HEK293T (cell line): ENCODE data around the gene HYAL2.

ENCODE experiments used
- CTCF ChIA-PET: fragments of 350-600 bp; formaldehyde crosslinking; extraction: SDS; loops from one replicate; lab custom pipeline; 2021; ENCODE audit warnings: antibody characterized with exemption, inconsistent platforms; lab: Yijun Ruan, JAX
- POLR2A ChIA-PET: fragments of 350-600 bp; formaldehyde crosslinking; extraction: SDS; loops from one replicate; lab custom pipeline; 2020; ENCODE audit warnings: antibody characterized with exemption, inconsistent platforms; lab: Yijun Ruan, JAX
- DNase-seq: peaks from one replicate; pipeline ENCODE4 v3.0.0; 2012; ENCODE audit warnings: mixed read lengths; ENCODE audit errors: extremely low spot score
- ARNT ChIP-seq: fragments of 450-650 bp; IDR thresholded peaks from 2 replicates; pipeline ENCODE4 v1.6.1; 2017; ENCODE audit warnings: mild to moderate bottlenecking
- BHLHE40 ChIP-seq: fragments of 450-650 bp; IDR thresholded peaks from 2 replicates; pipeline ENCODE4 v1.6.1; 2016; ENCODE audit warnings: mild to moderate bottlenecking, moderate library complexity, borderline replicate concordance
- CTBP1 ChIP-seq: fragments of 450-650 bp; IDR thresholded peaks from 2 replicates; pipeline ENCODE4 v1.6.1; 2016; ENCODE audit warnings: borderline replicate concordance
- ELF4 ChIP-seq: fragments of 450-650 bp; IDR thresholded peaks from 2 replicates; pipeline ENCODE4 v1.6.1; 2017; ENCODE audit warnings: antibody characterized with exemption
- FOXA1 ChIP-seq: fragments of 450-650 bp; IDR thresholded peaks from 2 replicates; pipeline ENCODE4 v1.6.1; 2016; ENCODE audit warnings: mild to moderate bottlenecking
- FOXK2 ChIP-seq: fragments of 450-650 bp; IDR thresholded peaks from 2 replicates; pipeline ENCODE4 v1.6.1; 2016; ENCODE audit warnings: mild to moderate bottlenecking
- FOXM1 ChIP-seq: fragments of 450-650 bp; IDR thresholded peaks from 2 replicates; pipeline ENCODE4 v1.6.1; 2017; ENCODE audit warnings: mild to moderate bottlenecking, borderline replicate concordance
- HDGF ChIP-seq: fragments of 450-650 bp; IDR thresholded peaks from 2 replicates; pipeline ENCODE4 v1.6.1; 2017; ENCODE audit warnings: antibody characterized with exemption, borderline replicate concordance
- L3MBTL2 ChIP-seq: fragments of 450-650 bp; conservative IDR thresholded peaks from 2 replicates; pipeline ENCODE4 v1.6.1; 2016; ENCODE audit warnings: mild to moderate bottlenecking
- LEF1 ChIP-seq: fragments of 450-650 bp; IDR thresholded peaks from 2 replicates; pipeline ENCODE4 v1.6.1; 2017; ENCODE audit warnings: mild to moderate bottlenecking, borderline replicate concordance
- NFRKB ChIP-seq: fragments of 450-650 bp; IDR thresholded peaks from 2 replicates; pipeline ENCODE4 v1.6.1; 2016; ENCODE audit warnings: mild to moderate bottlenecking, moderate library complexity
- PKNOX1 ChIP-seq: fragments of 450-650 bp; IDR thresholded peaks from 2 replicates; pipeline ENCODE4 v1.6.1; 2016
- SP1 ChIP-seq: fragments of 450-650 bp; IDR thresholded peaks from 2 replicates; pipeline ENCODE4 v1.6.1; 2017
- SUZ12 ChIP-seq: fragments of 450-650 bp; IDR thresholded peaks from 2 replicates; pipeline ENCODE4 v1.6.1; 2016; ENCODE audit warnings: mild to moderate bottlenecking
- TARDBP ChIP-seq: fragments of 450-650 bp; IDR thresholded peaks from 2 replicates; pipeline ENCODE4 v1.6.1; 2016
- ZNF384 ChIP-seq: fragments of 450-650 bp; IDR thresholded peaks from 2 replicates; pipeline ENCODE4 v1.6.1; 2016

HYAL2 gene

DNA sequence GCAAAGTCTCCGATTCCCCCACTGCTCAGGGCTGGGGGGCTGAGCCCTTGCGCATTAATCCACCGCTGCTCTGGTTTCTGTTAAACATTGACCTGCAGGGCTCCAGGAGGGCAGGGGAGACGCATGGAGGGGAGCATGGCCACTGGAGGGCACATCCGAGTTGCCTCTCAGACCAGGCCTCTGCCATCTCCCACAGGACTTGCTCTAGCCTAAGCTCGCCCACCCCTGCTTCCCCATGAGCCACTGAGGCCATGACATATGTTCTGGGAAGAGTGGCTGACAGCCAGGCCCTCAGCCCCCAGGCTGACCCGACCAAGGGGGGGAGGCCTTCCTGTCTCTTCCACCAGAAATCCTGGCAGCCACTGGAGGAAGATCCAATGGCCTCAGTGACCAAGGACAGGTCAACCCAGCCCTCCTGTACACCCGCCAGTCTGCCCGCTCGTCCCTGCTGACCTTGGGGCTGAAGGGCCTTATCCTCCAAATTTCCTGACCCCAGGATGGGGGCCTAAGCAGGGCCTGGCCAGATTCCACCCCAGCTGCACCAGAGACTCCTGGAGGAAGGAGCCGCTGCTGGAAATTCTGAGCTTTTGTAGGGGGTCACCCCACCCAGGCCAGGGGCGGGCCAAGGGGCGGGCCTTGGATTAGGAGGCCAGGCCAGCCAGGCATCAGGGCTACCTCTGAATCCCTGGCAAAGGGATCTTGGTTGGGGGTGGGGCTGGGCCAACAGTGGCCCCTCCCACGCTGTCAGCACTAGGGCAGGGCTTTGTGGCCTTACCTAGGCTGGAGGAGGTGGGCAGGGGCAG, 19.3 kb downstream of the HYAL2 start, which contains the start of gene HYAL1:
Gene HYAL1 (minus strand): TSS at position 562 of the 803 bp plus-strand sequence. CDS start 618 bp downstream, outside the sequence.
- ChIA-PET CTCF (no interaction called here), POLR2A (no interaction called here)
- DNase-seq: no peak
- no peak for TF ChIP-seq CTBP1
- TF ChIP-seq LEF1: no peak
- TF ChIP-seq ZNF384: no peak
- TF ChIP-seq NFRKB: no peak
- no peak for TF ChIP-seq FOXM1
- TF ChIP-seq FOXK2: no peak
- no peak for TF ChIP-seq SUZ12
- TF ChIP-seq ARNT: no peak
- TF ChIP-seq TARDBP: no peak
- no peak for TF ChIP-seq SP1
- TF ChIP-seq BHLHE40: no peak
- TF ChIP-seq ELF4: no peak

DNA sequence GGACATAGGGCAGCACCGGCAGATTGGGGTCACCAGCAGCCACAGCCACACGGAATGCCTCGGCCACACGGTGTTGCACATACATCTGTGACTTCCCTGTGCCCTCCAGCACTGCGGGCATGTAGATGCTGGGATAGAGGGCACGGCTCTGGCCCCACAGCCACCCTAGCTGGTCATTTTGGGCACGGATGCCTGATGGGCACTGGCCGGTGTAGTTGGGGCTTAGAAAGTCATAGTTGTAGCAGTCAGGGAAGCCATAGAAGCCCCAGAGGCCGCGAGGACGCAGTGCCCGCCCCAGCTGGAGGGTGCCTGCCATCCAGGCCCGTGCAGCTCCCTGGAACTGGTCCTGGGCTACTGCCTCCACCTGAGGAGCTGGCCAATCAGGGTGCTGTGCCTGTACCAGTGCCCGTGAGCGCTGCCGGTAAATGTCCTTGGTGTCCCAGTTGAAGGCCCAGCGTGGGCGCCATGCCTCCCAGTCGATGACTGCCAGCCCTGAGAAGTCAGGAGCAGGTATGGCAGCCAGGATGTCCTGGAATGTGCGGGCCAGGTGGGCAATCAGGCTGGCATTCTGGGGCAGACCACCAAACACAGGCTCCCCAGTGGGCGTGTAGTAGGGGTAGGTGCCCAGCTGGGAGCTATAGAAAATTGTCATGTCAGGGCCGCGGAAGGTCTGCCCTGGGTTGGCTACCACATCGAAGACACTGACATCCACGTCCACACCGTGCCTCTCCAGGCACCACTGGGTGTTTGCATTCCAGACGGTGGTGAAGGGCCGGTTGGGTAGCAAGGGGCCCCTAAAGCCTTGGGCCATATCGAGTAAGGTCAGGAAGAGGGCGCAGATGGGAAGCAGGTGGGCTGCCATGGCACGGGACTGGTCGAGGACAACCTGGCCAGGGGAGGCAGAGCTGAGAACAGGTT, 20.2 kb downstream of the HYAL2 start:
- POLR2A ChIA-PET: no interaction called here
- TF ChIP-seq L3MBTL2 (no peak), FOXA1 (no peak), NFRKB (no peak)
- CTCF ChIA-PET: no interaction called here
- DNase-seq: no peak

- TF ChIP-seq CTBP1 (no peak), TARDBP (no peak), ARNT (no peak), FOXK2 (no peak), SUZ12 (no peak), SP1 (no peak), HDGF (no peak)
- DNase-seq: no peak
- POLR2A ChIA-PET: interaction anchor here (1.0 to 3.5 kb wide), 3 partner anchors 9 to 36 kb away, joined by 4 to 21 read pairs (median 5); partner anchors contain the start of gene TUSC2
- CTCF ChIA-PET: no interaction called here
These were observed 21.8 kb downstream of the HYAL2 start for GRCh38 chr3:50300681-50301254.

DNA sequence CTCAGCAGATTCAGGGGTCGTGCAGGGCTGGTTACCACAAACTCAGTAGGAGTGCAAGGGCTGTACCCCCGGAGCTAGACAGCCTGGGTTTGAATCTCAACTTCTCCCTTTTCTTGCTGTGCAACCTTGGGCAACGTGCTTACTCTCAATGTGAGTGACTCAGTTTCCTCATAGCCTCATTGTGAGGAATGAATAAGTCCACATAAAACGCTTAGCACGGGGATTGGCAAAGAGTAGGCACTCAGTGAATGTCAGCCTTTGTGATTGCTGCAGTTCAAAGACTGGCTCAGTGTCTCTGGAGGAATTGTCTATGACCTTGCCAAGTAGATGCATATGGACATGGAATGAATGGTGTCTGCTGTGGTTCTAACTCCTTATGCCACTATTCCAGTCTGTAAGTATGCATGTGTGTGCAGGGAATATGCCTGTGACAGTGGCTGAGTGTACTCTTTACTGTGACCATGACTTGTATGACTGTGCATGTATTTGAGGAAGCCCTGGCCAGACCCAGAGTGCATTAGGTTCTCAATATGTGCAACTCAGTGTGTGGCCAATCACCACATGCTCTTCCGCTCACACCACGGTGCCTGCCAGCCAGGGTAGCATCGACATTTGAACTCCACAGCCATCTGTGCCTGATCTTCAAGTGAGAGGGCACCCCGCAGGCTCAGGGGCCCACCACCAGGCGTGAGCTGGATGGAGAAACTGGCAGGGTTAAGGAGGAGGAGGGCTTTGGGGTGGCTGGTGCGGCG, 22.4 kb downstream of the HYAL2 start:
- no peak for TF ChIP-seq NFRKB
- TF ChIP-seq SUZ12: no peak
- TF ChIP-seq LEF1: no peak
- TF ChIP-seq PKNOX1: no peak
- no peak for TF ChIP-seq FOXK2
- TF ChIP-seq SP1: no peak
- TF ChIP-seq L3MBTL2: peak; percentile 27
- TF ChIP-seq FOXA1: no peak
- no peak for TF ChIP-seq BHLHE40
- no peak for TF ChIP-seq CTBP1
- TF ChIP-seq TARDBP: no peak
- TF ChIP-seq ARNT: no peak
- no peak for TF ChIP-seq FOXM1
- TF ChIP-seq ZNF384: no peak
- TF ChIP-seq ELF4: no peak
- peak; percentile 71; the same call in 1 of the 2 replicates for TF ChIP-seq HDGF
- no peak for DNase-seq
- POLR2A ChIA-PET: interaction anchor here (0.6 to 3.5 kb wide), 11 partner anchors 9 to 239 kb away, joined by 3 to 23 read pairs (median 4); partner anchors contain the start of gene TUSC2
- CTCF ChIA-PET: interaction anchor here (1.3 to 2.1 kb wide), 3 partner anchors 20 to 106 kb away, joined by 3 to 8 read pairs (median 4); no protein-coding TSS in a partner anchor

- peak; percentile 84 for TF ChIP-seq PKNOX1
- no peak for TF ChIP-seq L3MBTL2
- DNase-seq: no peak
- CTCF ChIA-PET: interaction anchor here (0.7 to 2.1 kb wide), 5 partner anchors 21 to 105 kb away, joined by 3 to 8 read pairs (median 4); no protein-coding TSS in a partner anchor
- POLR2A ChIA-PET: interaction anchor here (0.6 to 3.5 kb wide), 11 partner anchors 8 to 269 kb away, joined by 3 to 23 read pairs (median 4); partner anchors contain the start of genes HEMK1 and TUSC2
These were observed 23.0 kb downstream of the HYAL2 start for GRCh38 chr3:50299638-50299928.
